GM19455 (cell line): ENCODE results near the gene RAB3IL1.

Source experiments
- ATAC-seq: cut with Tn5 transposase; IDR thresholded peaks from one replicate; pipeline ENCODE4 v1.9.1; 2021; ENCODE audit not compliant: unreplicated experiment

Gene RAB3IL1

GRCh38 chr11:61869429-61869707 lies 48.0 kb downstream of the RAB3IL1 start:
- ATAC-seq = no peak

GRCh38 chr11:61868571-61869428 lies 48.6 kb downstream of the RAB3IL1 start:
- ATAC-seq = no peak

- ATAC-seq = no peak
These were observed 50.4 kb downstream of the RAB3IL1 start for GRCh38 chr11:61866958-61867343.

- ATAC-seq = no peak
These were observed 51.0 kb downstream of the RAB3IL1 start for GRCh38 chr11:61866231-61866957.

GRCh38 chr11:61864814-61865775 lies 52.3 kb downstream of the RAB3IL1 start:
- no peak for ATAC-seq

GRCh38 chr11:61863548-61864081 lies 53.8 kb downstream of the RAB3IL1 start:
- ATAC-seq = no peak

GRCh38 chr11:61862714-61863547 lies 54.4 kb downstream of the RAB3IL1 start:
- no peak for ATAC-seq

- ATAC-seq = no peak
These were observed 55.7 kb downstream of the RAB3IL1 start for GRCh38 chr11:61861634-61862033.

- no peak for ATAC-seq
These were observed 57.1 kb downstream of the RAB3IL1 start for GRCh38 chr11:61860054-61860903.

- no peak for ATAC-seq
These were observed 61.3 kb downstream of the RAB3IL1 start for GRCh38 chr11:61855939-61856680.

GRCh38 chr11:61854966-61855714 lies 62.2 kb downstream of the RAB3IL1 start:
- no peak for ATAC-seq

GRCh38 chr11:61854206-61854895 lies 63.0 kb downstream of the RAB3IL1 start:
- ATAC-seq = no peak

- no peak for ATAC-seq
These were observed 63.6 kb downstream of the RAB3IL1 start for GRCh38 chr11:61853698-61854169.

- no peak for ATAC-seq
These were observed 65.5 kb downstream of the RAB3IL1 start for GRCh38 chr11:61851900-61852295.

- no peak for ATAC-seq
These were observed 66.1 kb downstream of the RAB3IL1 start for GRCh38 chr11:61851113-61851899.

GRCh38 chr11:61850687-61851086 lies 66.7 kb downstream of the RAB3IL1 start:
- ATAC-seq = no peak
